PC-9 (cell line): ENCODE measurements around the gene NKX2-8. TPM values are rescaled to one million over a fixed set of nuclear protein-coding genes. Genes with fewer than 3 reads are reported as not detected.

Experiments used
- BruUV-seq: library from RNA; stranded (reverse); fragments of 400-500 nt; replicated peaks from 2 replicates; lab custom pipeline; 2021; lab: Mats Ljungman, UMichigan
- CTCF ChIA-PET: fragments of 300-600 bp; sonication (Branson Sonifier 250); formaldehyde crosslinking; loops from one replicate; lab custom pipeline; 2022; ENCODE audit warnings: antibody characterized with exemption; lab: Charles Lee
- POLR2A ChIA-PET: fragments of 300-600 bp; sonication (Branson Sonifier 250); formaldehyde crosslinking; loops from one replicate; lab custom pipeline; 2022; ENCODE audit warnings: antibody characterized with exemption; ENCODE audit not compliant: unreplicated experiment; lab: Charles Lee
- DNase-seq, 2 experiments: peaks; one replicate each; pipeline versions ENCODE4 v3.0.0 to v3.0.0-alpha.2; 2015 to 2022; ENCODE audit warnings: mixed read lengths in 1 of 2
- H2AFZ ChIP-seq: fragments of 200-600 bp; sonication (generic); 2 replicates; pipeline ENCODE4 v1.8.1; 2017; ENCODE audit warnings: antibody characterized with exemption
- H3F3A ChIP-seq: fragments of 200-600 bp; sonication (generic); 2 replicates; pipeline ENCODE4 v1.8.1; 2017; ENCODE audit warnings: antibody characterized with exemption, mild to moderate bottlenecking, low read depth; ENCODE audit not compliant: insufficient read depth
- H3K27ac ChIP-seq: fragments of 200-600 bp; sonication (generic); 2 replicates; pipeline ENCODE4 v1.6.1; 2016; ENCODE audit warnings: mixed run types
- H3K27me3 ChIP-seq: fragments of 200-600 bp; sonication (generic); 2 replicates; pipeline ENCODE4 v1.6.1; 2016; ENCODE audit warnings: low read depth, mixed run types; ENCODE audit not compliant: insufficient read depth
- H3K36me3 ChIP-seq: fragments of 200-600 bp; sonication (generic); 2 replicates; pipeline ENCODE4 v1.6.1; 2016; ENCODE audit warnings: low read depth, mixed run types
- H3K4me1 ChIP-seq: fragments of 200-600 bp; sonication (generic); replicated peaks from 2 replicates; pipeline ENCODE4 v1.6.1; 2016; ENCODE audit warnings: mixed run types; ENCODE audit not compliant: insufficient read depth
- H3K4me2 ChIP-seq: fragments of 200-600 bp; sonication (generic); 2 replicates; pipeline ENCODE4 v1.6.1; 2017; ENCODE audit warnings: mixed run types
- H3K4me3 ChIP-seq: fragments of 200-600 bp; sonication (generic); 2 replicates; pipeline ENCODE4 v1.6.1; 2016; ENCODE audit warnings: mixed run types
- H3K79me2 ChIP-seq: fragments of 200-600 bp; sonication (generic); 2 replicates; pipeline ENCODE4 v1.6.1; 2017; ENCODE audit warnings: low read depth, mixed run types
- H3K9me2 ChIP-seq: fragments of 200-600 bp; sonication (generic); 2 replicates; pipeline ENCODE4 v1.8.1; 2017; ENCODE audit warnings: mild to moderate bottlenecking; ENCODE audit not compliant: insufficient read depth
- H3K9me3 ChIP-seq: fragments of 200-600 bp; sonication (generic); 2 replicates; pipeline ENCODE4 v1.8.1; 2016; ENCODE audit warnings: low read depth; ENCODE audit not compliant: insufficient read depth
- H4K20me1 ChIP-seq: fragments of 200-600 bp; sonication (generic); 2 replicates; pipeline ENCODE4 v1.8.1; 2017; ENCODE audit not compliant: insufficient read depth
- EZH2 ChIP-seq: fragments of 200-600 bp; sonication (generic); IDR thresholded peaks from 2 replicates; pipeline ENCODE4 v1.8.0; 2017; ENCODE audit warnings: antibody characterized with exemption, low read depth
- intact Hi-C: fragments of 100-400 bp; cut with micrococcal nuclease; formaldehyde crosslinking; loops from one replicate; pipeline ENCODE4 v1.10.0; 2022; ENCODE audit not compliant: unreplicated experiment
- total RNA-seq: library from RNA; stranded (reverse); gene quantifications from 2 replicates; pipeline ENCODE4 v1.2.3, GENCODE V29; 2021
- TF ChIP-seq, protein P1 (sequence below): fragments of 200-600 bp; sonication (generic); conservative IDR thresholded peaks from 2 replicates; pipeline ENCODE4 v1.6.1; 2017; ENCODE audit warnings: mixed run types, antibody characterized with exemption, mild to moderate bottlenecking, moderate library complexity

NKX2-8 gene
- total RNA-seq, 1 experiment from 2014 or later, result 1.1 TPM

DNA sequence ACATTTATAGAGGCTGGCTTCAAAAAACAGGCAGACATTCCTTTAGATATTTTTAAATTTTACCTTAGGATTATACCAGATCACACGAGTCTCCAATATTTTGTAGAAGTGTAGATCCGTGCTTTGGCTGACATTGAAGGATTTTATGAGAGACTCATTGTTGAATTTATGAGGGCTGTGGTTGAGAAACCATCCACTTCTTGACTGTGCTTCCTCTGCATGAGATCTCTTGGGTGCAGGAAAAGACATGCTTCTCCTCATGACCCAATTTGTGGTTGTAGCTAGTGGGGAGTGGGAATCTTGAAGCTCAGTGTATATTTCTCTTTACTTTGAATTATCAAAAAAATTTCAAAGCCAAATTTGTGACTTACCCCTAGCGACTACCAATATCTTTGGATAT is 36.7 kb upstream of the NKX2-8 start:
- CTCF ChIA-PET, result interaction anchor here (0.6 kb wide), 1 partner anchor 320 kb away, joined by 19 read pairs; no protein-coding TSS in a partner anchor
- no peak overlapping the region for H3K27ac ChIP-seq

DNA sequence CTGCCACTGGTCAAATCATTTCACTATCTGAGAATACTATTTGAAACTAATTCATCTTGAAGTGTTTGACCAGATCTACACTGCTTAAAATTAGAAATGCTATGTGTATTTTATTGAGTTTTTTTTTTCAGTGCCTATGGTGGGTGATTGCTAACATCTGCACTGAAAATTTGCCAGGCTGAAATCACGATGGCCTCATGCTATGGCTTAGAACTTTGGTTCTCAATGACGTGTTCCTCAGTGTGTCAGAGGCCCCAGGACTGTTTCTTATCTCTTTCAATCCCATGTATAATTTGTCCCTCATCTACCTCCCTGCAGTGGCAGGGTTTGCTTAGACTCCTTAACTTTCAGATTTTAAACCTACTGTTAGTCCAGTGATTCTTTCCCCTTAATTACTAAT is 36.2 kb upstream of the NKX2-8 start:
- no peak overlapping the region for H3K27ac ChIP-seq
- POLR2A ChIA-PET, result no interaction called here
- CTCF ChIA-PET, result interaction anchor here (0.6 kb wide), 1 partner anchor 320 kb away, joined by 19 read pairs; no protein-coding TSS in a partner anchor
- H3K9me2 ChIP-seq, result no peaks in the 10 kb centered on the region
- no TSS peak for BruUV-seq
- H3K36me3 ChIP-seq, result no peaks in the 10 kb centered on the region
- no peak for DNase-seq
- no peaks in the 10 kb centered on the region for H4K20me1 ChIP-seq
- TF ChIP-seq EZH2, result no peak
- TF ChIP-seq, protein P1, sequence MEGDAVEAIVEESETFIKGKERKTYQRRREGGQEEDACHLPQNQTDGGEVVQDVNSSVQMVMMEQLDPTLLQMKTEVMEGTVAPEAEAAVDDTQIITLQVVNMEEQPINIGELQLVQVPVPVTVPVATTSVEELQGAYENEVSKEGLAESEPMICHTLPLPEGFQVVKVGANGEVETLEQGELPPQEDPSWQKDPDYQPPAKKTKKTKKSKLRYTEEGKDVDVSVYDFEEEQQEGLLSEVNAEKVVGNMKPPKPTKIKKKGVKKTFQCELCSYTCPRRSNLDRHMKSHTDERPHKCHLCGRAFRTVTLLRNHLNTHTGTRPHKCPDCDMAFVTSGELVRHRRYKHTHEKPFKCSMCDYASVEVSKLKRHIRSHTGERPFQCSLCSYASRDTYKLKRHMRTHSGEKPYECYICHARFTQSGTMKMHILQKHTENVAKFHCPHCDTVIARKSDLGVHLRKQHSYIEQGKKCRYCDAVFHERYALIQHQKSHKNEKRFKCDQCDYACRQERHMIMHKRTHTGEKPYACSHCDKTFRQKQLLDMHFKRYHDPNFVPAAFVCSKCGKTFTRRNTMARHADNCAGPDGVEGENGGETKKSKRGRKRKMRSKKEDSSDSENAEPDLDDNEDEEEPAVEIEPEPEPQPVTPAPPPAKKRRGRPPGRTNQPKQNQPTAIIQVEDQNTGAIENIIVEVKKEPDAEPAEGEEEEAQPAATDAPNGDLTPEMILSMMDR, result no peak
- H3F3A ChIP-seq, result no peaks in the 10 kb centered on the region
- intact Hi-C loops, result no loop called here
- no peaks in the 10 kb centered on the region for H3K79me2 ChIP-seq
- no peaks in the 10 kb centered on the region for H3K27me3 ChIP-seq
- no peaks in the 10 kb centered on the region for H3K9me3 ChIP-seq
- H2AFZ ChIP-seq, result no peak overlapping the region
- H3K4me3 ChIP-seq, result no peak overlapping the region
- no peaks in the 10 kb centered on the region for H3K4me1 ChIP-seq
- H3K4me2 ChIP-seq, result no peak overlapping the region

More for the DNA sequence above, 36.7 kb upstream of the NKX2-8 start:
- Histone ChIP-seq H3K9me3 (no peaks in the 10 kb centered on the region), H3K4me2 (no peak overlapping the region), H3K9me2 (no peaks in the 10 kb centered on the region), H3K36me3 (no peaks in the 10 kb centered on the region), H3K27me3 (no peaks in the 10 kb centered on the region), H2AFZ (no peak overlapping the region), H3F3A (no peaks in the 10 kb centered on the region), H3K4me3 (no peak overlapping the region), H4K20me1 (no peaks in the 10 kb centered on the region), H3K4me1 (no peaks in the 10 kb centered on the region), H3K79me2 (no peaks in the 10 kb centered on the region)
- no TSS peak for BruUV-seq
- POLR2A ChIA-PET, result no interaction called here
- no peak for DNase-seq
- intact Hi-C loops, result no loop called here
- TF ChIP-seq EZH2, result no peak
- TF ChIP-seq, protein P1, result no peak

DNA sequence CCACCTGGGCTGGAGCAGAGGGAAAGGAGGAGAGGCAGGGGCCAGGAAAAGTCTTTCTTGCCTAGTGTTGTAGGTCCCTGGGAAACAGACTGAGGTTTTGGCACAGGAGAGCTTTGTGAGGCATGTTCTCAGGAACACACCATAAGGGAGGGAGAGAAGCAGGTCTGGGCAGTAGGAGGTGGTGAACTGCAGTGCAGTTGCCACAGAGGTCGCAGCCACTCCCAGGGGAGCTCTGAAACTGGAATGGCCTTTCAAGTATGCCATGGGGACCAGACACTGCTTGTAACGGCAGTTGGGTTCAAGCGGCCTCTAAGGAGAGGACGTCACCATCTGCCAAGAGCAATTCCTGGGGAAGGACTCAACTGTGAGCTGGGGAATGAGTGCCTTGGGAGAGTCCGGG is 35.4 kb upstream of the NKX2-8 start:
- no TSS peak for BruUV-seq
- Histone ChIP-seq H3F3A (no peaks in the 10 kb centered on the region), H3K9me2 (no peaks in the 10 kb centered on the region), H3K4me1 (no peaks in the 10 kb centered on the region), H3K9me3 (no peaks in the 10 kb centered on the region), H3K4me3 (no peak overlapping the region), H4K20me1 (no peaks in the 10 kb centered on the region), H3K27ac (no peak overlapping the region), H3K4me2 (no peak overlapping the region), H3K27me3 (no peaks in the 10 kb centered on the region), H3K79me2 (no peaks in the 10 kb centered on the region), H2AFZ (no peak overlapping the region), H3K36me3 (no peaks in the 10 kb centered on the region)
- TF ChIP-seq, protein P1, result no peak
- no peak for TF ChIP-seq EZH2
- ChIA-PET POLR2A (no interaction called here), CTCF (no interaction called here)
- intact Hi-C loops, result no loop called here
- DNase-seq, result no peak
